Neural cell (in vitro differentiated cells): ENCODE results near the gene CD48.

Source experiments
- EZH2 ChIP-seq: fragments of 200-600, 300-800 bp; shearing (Covaris generic), sonication (generic); IDR thresholded peaks from 2 replicates; pipeline ENCODE4 v1.6.1; 2014; ENCODE audit warnings: antibody characterized with exemption, low read length, borderline replicate concordance, mild to moderate bottlenecking; ENCODE audit not compliant: insufficient read depth, poor library complexity, severe bottlenecking
- POLR2AphosphoS5 ChIP-seq: IDR thresholded peaks from 2 replicates; pipeline ENCODE4 v1.6.1; 2012
- RAD21 ChIP-seq: fragments of 450-650 bp; conservative IDR thresholded peaks from 2 replicates; pipeline ENCODE4 v1.6.1; 2014; ENCODE audit warnings: antibody characterized with exemption, mild to moderate bottlenecking, moderate library complexity
- TF ChIP-seq, protein P1 (sequence below): IDR thresholded peaks from 2 replicates; pipeline ENCODE4 v1.6.1; 2012; ENCODE audit warnings: borderline replicate concordance
- TF ChIP-seq, protein P2 (sequence below): fragments of 450-650 bp; IDR thresholded peaks from 2 replicates; pipeline ENCODE4 v1.5.1; 2014; ENCODE audit warnings: antibody characterized with exemption, mild to moderate bottlenecking, moderate library complexity; ENCODE audit not compliant: poor library complexity, severe bottlenecking

DNA sequence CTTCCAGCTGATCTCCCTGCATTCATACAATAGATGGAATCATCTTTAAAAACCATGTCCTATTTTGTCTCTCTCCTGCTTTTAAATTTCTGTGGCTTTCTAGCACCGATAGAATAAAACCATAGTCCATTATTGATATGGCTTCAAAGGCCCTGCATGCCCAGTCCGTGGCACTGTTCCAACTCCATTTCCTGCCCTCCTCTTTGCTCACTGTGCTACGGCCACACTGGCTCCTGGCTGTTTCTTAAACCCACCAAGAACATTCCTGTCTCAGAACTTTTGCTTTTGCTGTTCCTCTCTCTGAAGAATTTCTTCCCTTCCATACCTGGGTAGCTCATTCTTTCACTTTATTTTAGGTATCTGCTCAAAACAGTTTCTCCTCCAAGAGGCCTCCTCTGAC, 72.0 kb downstream of the CD48 start:
- no peak for TF ChIP-seq EZH2
- TF ChIP-seq, protein P1, sequence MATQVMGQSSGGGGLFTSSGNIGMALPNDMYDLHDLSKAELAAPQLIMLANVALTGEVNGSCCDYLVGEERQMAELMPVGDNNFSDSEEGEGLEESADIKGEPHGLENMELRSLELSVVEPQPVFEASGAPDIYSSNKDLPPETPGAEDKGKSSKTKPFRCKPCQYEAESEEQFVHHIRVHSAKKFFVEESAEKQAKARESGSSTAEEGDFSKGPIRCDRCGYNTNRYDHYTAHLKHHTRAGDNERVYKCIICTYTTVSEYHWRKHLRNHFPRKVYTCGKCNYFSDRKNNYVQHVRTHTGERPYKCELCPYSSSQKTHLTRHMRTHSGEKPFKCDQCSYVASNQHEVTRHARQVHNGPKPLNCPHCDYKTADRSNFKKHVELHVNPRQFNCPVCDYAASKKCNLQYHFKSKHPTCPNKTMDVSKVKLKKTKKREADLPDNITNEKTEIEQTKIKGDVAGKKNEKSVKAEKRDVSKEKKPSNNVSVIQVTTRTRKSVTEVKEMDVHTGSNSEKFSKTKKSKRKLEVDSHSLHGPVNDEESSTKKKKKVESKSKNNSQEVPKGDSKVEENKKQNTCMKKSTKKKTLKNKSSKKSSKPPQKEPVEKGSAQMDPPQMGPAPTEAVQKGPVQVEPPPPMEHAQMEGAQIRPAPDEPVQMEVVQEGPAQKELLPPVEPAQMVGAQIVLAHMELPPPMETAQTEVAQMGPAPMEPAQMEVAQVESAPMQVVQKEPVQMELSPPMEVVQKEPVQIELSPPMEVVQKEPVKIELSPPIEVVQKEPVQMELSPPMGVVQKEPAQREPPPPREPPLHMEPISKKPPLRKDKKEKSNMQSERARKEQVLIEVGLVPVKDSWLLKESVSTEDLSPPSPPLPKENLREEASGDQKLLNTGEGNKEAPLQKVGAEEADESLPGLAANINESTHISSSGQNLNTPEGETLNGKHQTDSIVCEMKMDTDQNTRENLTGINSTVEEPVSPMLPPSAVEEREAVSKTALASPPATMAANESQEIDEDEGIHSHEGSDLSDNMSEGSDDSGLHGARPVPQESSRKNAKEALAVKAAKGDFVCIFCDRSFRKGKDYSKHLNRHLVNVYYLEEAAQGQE: no peak
- TF ChIP-seq, protein P2, sequence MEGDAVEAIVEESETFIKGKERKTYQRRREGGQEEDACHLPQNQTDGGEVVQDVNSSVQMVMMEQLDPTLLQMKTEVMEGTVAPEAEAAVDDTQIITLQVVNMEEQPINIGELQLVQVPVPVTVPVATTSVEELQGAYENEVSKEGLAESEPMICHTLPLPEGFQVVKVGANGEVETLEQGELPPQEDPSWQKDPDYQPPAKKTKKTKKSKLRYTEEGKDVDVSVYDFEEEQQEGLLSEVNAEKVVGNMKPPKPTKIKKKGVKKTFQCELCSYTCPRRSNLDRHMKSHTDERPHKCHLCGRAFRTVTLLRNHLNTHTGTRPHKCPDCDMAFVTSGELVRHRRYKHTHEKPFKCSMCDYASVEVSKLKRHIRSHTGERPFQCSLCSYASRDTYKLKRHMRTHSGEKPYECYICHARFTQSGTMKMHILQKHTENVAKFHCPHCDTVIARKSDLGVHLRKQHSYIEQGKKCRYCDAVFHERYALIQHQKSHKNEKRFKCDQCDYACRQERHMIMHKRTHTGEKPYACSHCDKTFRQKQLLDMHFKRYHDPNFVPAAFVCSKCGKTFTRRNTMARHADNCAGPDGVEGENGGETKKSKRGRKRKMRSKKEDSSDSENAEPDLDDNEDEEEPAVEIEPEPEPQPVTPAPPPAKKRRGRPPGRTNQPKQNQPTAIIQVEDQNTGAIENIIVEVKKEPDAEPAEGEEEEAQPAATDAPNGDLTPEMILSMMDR: no peak
- no peak for TF ChIP-seq POLR2AphosphoS5
- no peak for TF ChIP-seq RAD21
